GM21515 (cell line): Measurements from ENCODE around the gene SFXN3.
A peak's percentile ranks its signal among the peaks of the same experiment; 100 is the strongest.
"Not testable (repeated sequence)": the region's sequence is repeated elsewhere in the genome, so short reads cannot be mapped to it uniquely, and the experiment has no call there.

ENCODE experiments used
- ATAC-seq: cut with Tn5 transposase; IDR thresholded peaks from one replicate; pipeline ENCODE4 v1.9.1; 2021; ENCODE audit not compliant: unreplicated experiment

The SFXN3 gene

DNA sequence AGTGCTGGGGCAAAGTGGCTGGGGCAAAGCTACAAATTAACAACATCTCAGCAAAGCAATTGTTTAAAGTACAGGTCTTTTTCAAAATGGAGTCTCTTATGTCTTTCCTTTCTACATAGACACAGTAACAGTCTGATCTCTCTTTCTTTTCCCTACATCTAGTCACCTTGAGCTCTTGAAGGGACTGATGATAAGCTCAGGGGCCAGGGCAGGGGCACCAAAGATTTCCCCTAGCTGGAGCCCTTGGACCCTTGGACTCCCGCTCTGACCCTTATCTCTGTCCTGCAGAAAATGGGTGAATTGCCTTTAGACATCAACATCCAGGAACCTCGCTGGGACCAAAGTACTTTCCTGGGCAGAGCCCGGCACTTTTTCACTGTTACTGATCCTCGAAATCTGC is 3.4 kb downstream of the SFXN3 start:
- not testable (repeated sequence) for ATAC-seq

DNA sequence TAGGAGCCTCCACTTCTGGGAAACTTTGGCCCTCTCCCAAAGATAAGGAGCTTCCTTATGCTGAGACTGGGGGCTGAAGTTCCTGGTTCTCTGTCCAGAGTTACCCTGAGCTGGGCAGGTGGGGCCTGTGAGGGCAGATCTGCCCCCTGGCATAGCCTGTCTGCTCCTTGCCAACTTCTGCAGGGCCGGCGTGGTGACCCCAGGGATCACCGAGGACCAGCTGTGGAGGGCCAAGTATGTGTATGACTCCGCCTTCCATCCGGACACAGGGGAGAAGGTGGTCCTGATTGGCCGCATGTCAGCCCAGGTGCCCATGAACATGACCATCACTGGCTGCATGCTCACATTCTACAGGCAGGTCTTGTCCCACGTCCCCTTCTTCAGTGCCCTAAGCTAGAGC is 4.3 kb downstream of the SFXN3 start:
- ATAC-seq = no peak

GRCh38 chr10:101035916-101036702 is 5.1 kb downstream of the SFXN3 start:
- ATAC-seq = no peak

DNA sequence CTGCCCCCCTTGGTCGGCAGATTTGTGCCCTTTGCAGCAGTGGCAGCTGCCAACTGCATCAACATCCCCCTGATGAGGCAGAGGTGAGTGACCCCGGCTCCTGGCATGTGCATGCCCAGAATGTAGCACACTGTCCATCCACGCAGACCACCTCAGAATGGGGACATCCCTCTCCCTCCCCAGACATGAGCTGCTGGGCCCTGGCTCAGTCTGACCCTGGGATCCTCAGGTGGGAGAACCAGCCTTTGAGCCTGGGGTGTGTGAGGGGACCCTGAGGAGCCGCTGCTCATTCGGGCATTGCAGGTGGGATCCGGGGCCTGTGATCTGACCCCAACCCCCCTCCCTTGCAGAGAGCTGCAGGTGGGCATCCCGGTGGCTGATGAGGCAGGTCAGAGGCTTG is 5.7 kb downstream of the SFXN3 start:
- no peak for ATAC-seq

DNA sequence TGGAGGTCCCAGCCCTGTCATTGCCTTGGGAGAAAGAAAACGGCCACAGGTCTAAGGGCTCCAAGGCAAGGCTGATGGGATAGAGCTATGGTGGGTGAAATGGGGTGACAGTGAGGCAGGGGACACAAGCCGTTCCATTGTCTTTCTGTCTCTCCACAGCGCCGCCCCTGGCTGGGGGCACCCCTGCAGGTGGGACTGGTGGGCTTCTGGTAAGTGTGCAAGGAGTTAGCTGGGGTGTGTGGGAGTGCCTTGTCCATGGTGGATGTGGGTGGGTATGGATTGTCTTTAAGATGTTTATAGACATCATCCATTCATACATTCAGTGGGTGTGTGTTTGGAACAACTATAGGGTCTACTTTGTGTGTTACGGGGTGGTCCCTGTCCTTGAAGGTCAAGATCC is 7.5 kb downstream of the SFXN3 start:
- no peak for ATAC-seq

DNA sequence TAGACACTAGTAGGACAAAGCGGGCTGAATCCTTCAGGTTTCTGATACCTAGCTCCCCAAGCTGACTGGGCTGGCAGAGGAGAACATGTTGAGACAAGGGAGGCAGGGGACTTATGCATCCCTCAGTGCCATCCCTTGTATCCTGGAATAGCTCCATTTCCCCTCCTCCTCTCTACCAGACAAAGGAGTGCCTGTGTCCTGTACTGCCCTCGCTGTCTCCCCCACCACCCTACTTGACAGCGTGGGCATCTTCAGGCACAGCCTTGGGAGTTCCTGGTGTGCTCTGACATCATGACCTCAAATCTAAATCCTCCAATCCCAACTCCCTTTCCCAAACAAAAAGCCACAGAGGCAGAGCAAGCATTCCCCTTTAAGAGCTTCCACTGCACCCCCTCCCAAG is 9.0 kb downstream of the SFXN3 start:
- ATAC-seq = no peak

- no peak for ATAC-seq
Observed at GRCh38 chr10:101040851-101041250, 9.8 kb downstream of the SFXN3 start.

GRCh38 chr10:101041252-101041761 is 10.3 kb downstream of the SFXN3 start:
- peak; percentile 45 for ATAC-seq

DNA sequence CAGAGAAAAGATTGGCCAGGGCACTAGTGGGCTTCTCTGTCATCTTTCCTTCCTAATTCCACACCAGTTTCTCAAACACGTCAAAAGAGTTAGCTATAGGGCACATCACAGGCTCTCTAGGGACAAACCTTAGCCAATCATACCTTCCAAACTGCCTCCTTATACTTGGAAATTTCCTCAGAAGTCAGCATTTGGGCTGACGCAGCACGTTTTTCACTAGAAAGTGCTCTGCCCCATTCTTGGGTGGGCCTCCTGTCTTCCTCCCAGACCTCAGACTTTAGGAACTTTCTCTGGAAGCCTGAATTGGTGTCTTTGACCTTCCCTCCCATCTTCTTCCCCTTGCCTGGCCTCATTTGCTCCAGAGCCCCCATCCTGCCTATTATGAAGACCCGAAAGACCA is 11.1 kb downstream of the SFXN3 start:
- ATAC-seq = no peak

- peak; percentile 91 for ATAC-seq
Observed at GRCh38 chr10:101042667-101043362, 11.8 kb downstream of the SFXN3 start.

DNA sequence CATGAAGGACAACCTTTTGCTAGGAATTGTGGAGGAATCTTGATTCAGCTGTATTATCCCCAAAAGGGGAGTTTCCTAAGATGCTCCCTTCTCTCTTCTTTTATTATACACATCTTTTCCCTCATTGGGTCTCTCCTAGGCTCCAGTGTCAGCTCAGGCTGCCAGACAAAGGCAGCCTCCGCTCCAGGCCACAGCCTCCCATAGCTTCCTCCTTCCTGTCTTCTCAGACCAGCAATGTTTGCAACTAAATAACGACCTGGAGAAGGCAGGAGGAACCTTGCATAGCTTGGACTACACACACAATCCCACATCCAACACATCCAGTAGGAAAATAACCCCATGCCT is 12.3 kb downstream of the SFXN3 start:
- no peak for ATAC-seq

DNA sequence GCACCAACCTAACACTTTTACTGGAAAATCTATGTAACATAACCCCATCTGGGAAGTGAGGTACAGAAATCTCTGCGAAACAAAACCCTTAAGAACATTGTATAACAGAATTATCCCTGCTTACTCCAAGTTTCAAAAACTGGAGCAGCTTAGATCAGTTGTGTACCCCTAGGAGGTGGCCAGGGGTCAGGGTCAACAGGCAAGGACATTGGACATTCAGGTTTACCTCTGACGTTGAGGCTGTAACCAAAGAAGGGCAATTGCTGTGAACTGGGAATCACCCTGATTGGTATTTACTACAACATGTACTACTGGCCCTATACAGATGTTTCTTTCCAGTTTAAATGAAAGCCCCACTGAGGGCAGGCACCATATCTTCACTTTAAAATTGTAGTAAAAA is 13.1 kb downstream of the SFXN3 start:
- ATAC-seq = no peak

DNA sequence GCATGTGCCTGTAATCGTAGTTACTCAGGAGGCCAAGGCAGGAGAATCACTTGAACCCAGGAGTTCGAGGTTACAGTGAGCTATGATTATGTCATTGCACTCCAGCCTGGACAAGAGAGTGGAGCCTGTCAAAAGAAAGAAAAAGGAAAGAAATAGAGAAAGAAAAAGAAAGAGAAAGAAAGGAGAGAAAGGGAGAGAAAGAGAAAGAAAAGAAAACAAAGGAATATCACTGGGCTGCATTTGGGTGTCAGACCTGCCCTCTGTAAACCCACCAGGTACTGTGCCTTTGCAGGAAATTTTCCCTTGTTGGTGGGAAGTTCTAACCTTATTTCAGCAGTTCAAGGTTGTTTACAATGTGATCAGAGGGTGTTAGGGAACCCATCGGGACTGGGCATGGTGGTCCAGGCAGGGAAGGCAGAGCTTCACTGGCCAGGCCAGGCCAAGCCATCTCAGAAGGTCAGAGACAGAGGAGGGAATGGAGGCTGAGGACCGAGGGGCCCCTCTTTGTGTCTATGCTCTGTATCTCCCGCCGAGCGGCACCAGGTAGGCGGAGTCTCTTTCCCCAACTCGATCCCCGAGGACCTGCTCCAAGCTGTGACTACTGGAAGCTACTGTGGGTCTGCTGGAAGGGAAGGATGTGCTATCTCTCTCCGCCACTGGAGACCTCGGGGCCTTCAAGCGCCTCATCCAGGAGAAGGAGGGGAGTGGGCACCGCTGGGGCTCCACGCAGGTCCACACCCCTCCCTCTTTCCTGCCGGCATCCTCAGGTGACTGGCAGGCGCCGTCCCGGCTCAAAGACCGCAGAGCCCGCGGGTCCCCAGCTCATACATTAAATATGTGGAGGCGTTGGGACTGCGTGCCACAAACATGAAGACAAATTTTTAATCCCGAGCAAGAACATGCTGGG is 15.6 kb downstream of the SFXN3 start:
- no peak for ATAC-seq

GRCh38 chr10:101047268-101047667 is 16.2 kb downstream of the SFXN3 start:
- no peak for ATAC-seq

DNA sequence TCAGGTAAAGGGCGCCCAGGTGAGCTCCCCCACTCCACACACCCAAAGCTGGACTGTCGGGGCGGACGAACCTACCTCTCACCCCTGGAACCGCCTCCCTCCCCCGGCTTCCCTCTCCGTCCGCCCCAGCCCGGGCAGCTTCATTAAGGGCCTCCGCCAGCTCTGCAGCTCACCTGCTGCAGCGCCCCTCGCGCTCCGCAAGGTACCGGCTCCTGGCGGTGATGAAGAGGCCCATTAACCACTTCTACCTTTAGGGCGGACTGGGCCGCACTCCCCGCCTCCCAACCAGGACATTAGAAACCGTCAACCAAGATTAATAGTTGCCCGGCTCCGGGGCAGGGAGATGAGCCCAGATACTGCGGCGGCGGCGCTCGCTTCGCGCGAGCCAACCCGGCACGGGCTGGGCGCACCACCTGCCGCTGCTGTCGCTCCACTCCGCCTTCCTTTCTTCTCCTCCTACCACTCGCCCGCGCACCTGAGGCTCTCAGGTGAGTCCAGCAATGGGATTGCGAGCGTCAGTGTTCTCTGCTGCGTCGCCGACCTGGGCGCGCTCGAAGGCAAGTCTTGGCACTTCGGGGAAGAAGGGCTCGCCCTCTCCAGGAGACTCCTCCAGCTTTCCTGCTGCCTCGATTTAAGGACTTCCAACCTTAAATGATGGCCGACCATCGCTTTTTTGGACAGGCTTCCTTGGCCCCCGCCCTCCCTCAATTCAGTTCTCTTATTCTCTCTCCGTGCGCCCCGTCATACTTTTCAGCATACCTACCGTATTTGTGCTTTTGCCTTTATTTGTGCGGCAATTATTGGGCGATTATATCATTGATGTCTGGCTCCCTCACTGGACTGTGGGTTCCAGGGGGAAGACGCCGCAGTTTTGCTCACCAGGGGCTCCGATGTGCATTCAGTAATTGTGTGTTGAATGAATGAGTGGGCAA is 17.2 kb downstream of the SFXN3 start:
- ATAC-seq = no peak

DNA sequence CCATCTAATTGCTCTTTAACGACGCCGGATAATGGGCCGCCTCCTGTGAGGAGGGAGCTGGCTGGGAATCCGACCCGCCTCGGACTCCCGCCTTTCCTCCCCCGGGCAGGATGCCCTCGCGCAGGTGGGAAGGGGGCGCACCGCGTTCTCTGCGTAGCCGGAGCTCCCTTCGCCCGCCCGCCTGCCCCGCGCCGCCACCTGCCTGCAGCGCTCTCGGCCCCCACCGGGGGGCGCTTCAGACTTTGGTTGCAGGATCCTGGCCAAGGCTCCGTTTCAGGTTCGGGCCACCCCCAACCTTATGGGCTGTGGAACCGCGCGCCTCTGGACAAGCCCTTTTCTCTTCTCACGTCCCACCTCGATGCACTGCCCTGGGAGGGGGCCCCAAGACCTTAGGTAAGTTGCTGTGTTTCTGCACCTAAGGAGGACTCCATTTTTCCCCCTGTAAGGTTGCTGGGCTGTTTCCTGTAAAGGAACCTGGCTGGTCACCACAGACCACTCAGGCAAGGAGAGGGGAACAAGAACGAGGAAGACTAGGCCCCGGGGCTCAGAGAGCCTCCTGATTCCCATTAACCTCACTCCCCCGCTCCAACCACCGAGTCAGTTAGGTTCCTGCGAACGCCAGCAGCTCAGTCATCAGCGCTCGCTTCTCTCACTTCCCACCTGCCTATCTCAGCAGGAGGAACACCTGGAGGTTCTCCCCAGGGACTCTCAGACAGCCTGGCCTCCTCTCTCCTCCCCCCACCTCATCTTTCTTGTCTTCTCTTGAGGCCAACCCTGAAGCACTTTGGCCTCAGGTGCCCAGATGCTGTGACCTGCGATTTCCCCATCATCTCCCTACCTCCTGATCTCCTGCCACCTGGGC is 19.4 kb downstream of the SFXN3 start:
- no peak for ATAC-seq

- ATAC-seq = no peak
Observed at GRCh38 chr10:101052285-101052684, 21.3 kb downstream of the SFXN3 start.

GRCh38 chr10:101053516-101053915 is 22.5 kb downstream of the SFXN3 start:
- no peak for ATAC-seq

DNA sequence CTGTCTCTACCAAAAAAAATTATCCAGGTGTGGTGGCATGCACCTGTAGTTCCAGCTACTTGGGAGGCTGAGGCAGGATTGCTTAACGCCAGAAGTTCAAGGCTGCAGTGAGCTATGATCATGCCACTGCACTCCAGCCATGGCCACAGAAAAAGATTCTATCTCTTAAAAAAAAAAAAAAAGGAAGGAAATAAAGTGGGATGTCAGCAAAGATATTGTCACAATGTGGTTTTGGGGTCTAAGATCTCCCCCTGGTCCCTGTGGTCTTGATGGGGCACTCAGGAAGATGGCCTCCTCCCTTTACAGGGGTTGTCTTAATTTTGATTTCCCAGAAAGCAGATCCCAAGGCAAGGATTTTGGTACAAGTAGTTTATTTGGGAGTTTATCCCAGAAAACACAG is 23.3 kb downstream of the SFXN3 start:
- no peak for ATAC-seq
